Measurements from ENCODE around the gene WDR33. TPM values are rescaled to one million over a fixed set of nuclear protein-coding genes. Genes with fewer than 3 reads are reported as not detected.

Gene WDR33
- total and polyA plus RNA-seq, 2 of the 13 experiments (the other 11 are each of a cell fraction or from before 2014, with no cell fraction given): 54.9 to 78.2 TPM

- TF ChIP-seq, protein P1, sequence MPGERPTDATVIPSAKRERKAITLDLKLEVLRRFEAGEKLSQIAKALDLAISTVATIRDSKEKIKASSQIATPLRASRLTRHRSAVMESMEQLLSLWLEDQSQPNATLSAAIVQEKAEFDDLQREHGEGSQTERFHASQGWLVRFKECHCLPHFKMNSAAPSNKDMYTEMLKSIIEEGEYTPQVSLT (CRISPR knock-in tag; IDR thresholded peaks at IDR 0.05; ENCODE audit: borderline replicate concordance, low read depth): no peak
- no peak for TF ChIP-seq XBP1 (CRISPR knock-in tag; IDR thresholded peaks at IDR 0.05)
- no peak for TF ChIP-seq ZNF329 (CRISPR knock-in tag; IDR thresholded peaks at IDR 0.05; ENCODE audit: low read depth)
- peak; percentile 54; the same call in 1 of the 2 replicates for TF ChIP-seq CEBPG (CRISPR knock-in tag; IDR thresholded peaks at IDR 0.05)
- TF ChIP-seq XRCC5 (optimal IDR thresholded peaks at IDR 0.05; ENCODE audit: low read length): no peak
- TF ChIP-seq ZNF484 (CRISPR knock-in tag; IDR thresholded peaks at IDR 0.05; ENCODE audit: borderline replicate concordance, low read depth): no peak
- TF ChIP-seq MEIS1 (CRISPR knock-in tag; IDR thresholded peaks at IDR 0.05; ENCODE audit: borderline replicate concordance): no peak
- no peak for TF ChIP-seq ZSCAN20 (CRISPR knock-in tag; IDR thresholded peaks at IDR 0.05; ENCODE audit: borderline replicate concordance)
- no peak for TF ChIP-seq YEATS4 (CRISPR knock-in tag; IDR thresholded peaks at IDR 0.05; ENCODE audit: borderline replicate concordance)
- TF ChIP-seq CEBPZ (IDR thresholded peaks at IDR 0.05; ENCODE audit: low read length): no peak
- TF ChIP-seq ARID3A (IDR thresholded peaks at IDR 0.05; ENCODE audit: low read depth, low read length): peak; percentile 23; the same call in 1 of the 2 replicates
- TF ChIP-seq KLF9 (CRISPR knock-in tag; IDR thresholded peaks at IDR 0.05; ENCODE audit: low read depth): no peak
- no peak for TF ChIP-seq ZNF883 (CRISPR knock-in tag; IDR thresholded peaks at IDR 0.05; ENCODE audit: not compliant biosample characterization)
- no peak for TF ChIP-seq ZNF496 (CRISPR knock-in tag; IDR thresholded peaks at IDR 0.05; ENCODE audit: insufficient replicate concordance)
- no peak for TF ChIP-seq CREB3 (CRISPR knock-in tag; IDR thresholded peaks at IDR 0.05)
- no peak for TF ChIP-seq MTERF4 (CRISPR knock-in tag; IDR thresholded peaks at IDR 0.05)
- TF ChIP-seq ZBTB10 (CRISPR knock-in tag; IDR thresholded peaks at IDR 0.05; ENCODE audit: borderline replicate concordance): no peak
- no peak for TF ChIP-seq RFXANK (CRISPR knock-in tag; IDR thresholded peaks at IDR 0.05)
Observed at GRCh38 chr2:127735537-127736399, 75.2 kb downstream of the WDR33 start (continued).
